Mucosa of stomach (tissue), 1 donor: Measurements from ENCODE around the gene RASGRF1.
"Not testable (repeated sequence)": the region's sequence is repeated elsewhere in the genome, so short reads cannot be mapped to it uniquely, and the experiment has no call there.

Source experiments
- H3K27me3 ChIP-seq: one replicate; pipeline ENCODE4 v1.7.0; 2013; ENCODE audit warnings: mild to moderate bottlenecking, low read length; ENCODE audit not compliant: control insufficient read depth, insufficient read depth
- H3K36me3 ChIP-seq: one replicate; pipeline ENCODE4 v1.7.0; 2013; ENCODE audit warnings: low read length; ENCODE audit not compliant: control insufficient read depth, insufficient read depth
- H3K4me1 ChIP-seq: one replicate; pipeline ENCODE4 v1.7.0; 2013; ENCODE audit warnings: mild to moderate bottlenecking, low read length; ENCODE audit not compliant: control insufficient read depth, insufficient read depth
- H3K4me3 ChIP-seq: one replicate; pipeline ENCODE4 v1.7.0; 2013; ENCODE audit warnings: low read length
- H3K9ac ChIP-seq: one replicate; pipeline ENCODE4 v1.7.0; 2013; ENCODE audit warnings: mild to moderate bottlenecking, low read length, moderate library complexity
- H3K9me3 ChIP-seq: one replicate; pipeline ENCODE4 v1.7.0; 2013; ENCODE audit warnings: mild to moderate bottlenecking, low read length, moderate library complexity; ENCODE audit not compliant: control insufficient read depth
- donor health status: Pancreatic carcinoma.

Gene RASGRF1

GRCh38 chr15:79028411-79028964, 62.1 kb downstream of the RASGRF1 start:
- Histone ChIP-seq H3K27me3 (no peaks in the 10 kb centered on the region), H3K9ac (no peak overlapping the region), H3K36me3 (no peaks in the 10 kb centered on the region), H3K9me3 (no peaks in the 10 kb centered on the region), H3K4me1 (no peaks in the 10 kb centered on the region), H3K4me3 (no peak overlapping the region)

- Histone ChIP-seq H3K4me1 (no peaks in the 10 kb centered on the region), H3K4me3 (no peak overlapping the region), H3K9me3 (no peaks in the 10 kb centered on the region), H3K36me3 (no peaks in the 10 kb centered on the region), H3K9ac (no peak overlapping the region), H3K27me3 (no peaks in the 10 kb centered on the region)
Measured at GRCh38 chr15:79027532-79028410, 62.8 kb downstream of the RASGRF1 start.

- no peaks in the 10 kb centered on the region for H3K36me3 ChIP-seq
- H3K9me3 ChIP-seq: no peaks in the 10 kb centered on the region
- no peak overlapping the region for H3K4me3 ChIP-seq
- no peak overlapping the region for H3K9ac ChIP-seq
- H3K27me3 ChIP-seq: no peaks in the 10 kb centered on the region
- H3K4me1 ChIP-seq: no peaks in the 10 kb centered on the region
Measured at GRCh38 chr15:79025802-79026201, 64.8 kb downstream of the RASGRF1 start.

GRCh38 chr15:79025201-79025600, 65.4 kb downstream of the RASGRF1 start:
- Histone ChIP-seq H3K4me3 (no peak overlapping the region), H3K36me3 (no peaks in the 10 kb centered on the region), H3K4me1 (no peaks in the 10 kb centered on the region), H3K9me3 (no peaks in the 10 kb centered on the region), H3K9ac (no peak overlapping the region), H3K27me3 (no peaks in the 10 kb centered on the region)

GRCh38 chr15:79024493-79024892, 66.1 kb downstream of the RASGRF1 start:
- H3K9ac ChIP-seq, H3K4me3 ChIP-seq, H3K27me3 ChIP-seq, H3K4me1 ChIP-seq, H3K36me3 ChIP-seq, H3K9me3 ChIP-seq: not testable (repeated sequence)

GRCh38 chr15:79023918-79024317, 66.7 kb downstream of the RASGRF1 start:
- H3K4me1 ChIP-seq: no peaks in the 10 kb centered on the region
- no peak overlapping the region for H3K9ac ChIP-seq
- H3K36me3 ChIP-seq: no peaks in the 10 kb centered on the region

GRCh38 chr15:79023546-79023890, 67.1 kb downstream of the RASGRF1 start:
- Histone ChIP-seq H3K9me3 (no peaks in the 10 kb centered on the region), H3K9ac (no peak overlapping the region), H3K4me1 (no peaks in the 10 kb centered on the region)

More at GRCh38 chr15:79023918-79024317, 66.7 kb downstream of the RASGRF1 start:
- no peaks in the 10 kb centered on the region for H3K27me3 ChIP-seq
- no peaks in the 10 kb centered on the region for H3K9me3 ChIP-seq
- H3K4me3 ChIP-seq: no peak overlapping the region

GRCh38 chr15:79018960-79019359, 71.6 kb downstream of the RASGRF1 start:
- Histone ChIP-seq H3K9ac (no peak overlapping the region), H3K36me3 (no peaks in the 10 kb centered on the region), H3K4me1 (no peaks in the 10 kb centered on the region), H3K4me3 (no peak overlapping the region), H3K9me3 (no peaks in the 10 kb centered on the region), H3K27me3 (no peaks in the 10 kb centered on the region)

More at GRCh38 chr15:79023546-79023890, 67.1 kb downstream of the RASGRF1 start:
- Histone ChIP-seq H3K4me3 (no peak overlapping the region), H3K27me3 (no peaks in the 10 kb centered on the region), H3K36me3 (no peaks in the 10 kb centered on the region)

GRCh38 chr15:79017953-79018352, 72.6 kb downstream of the RASGRF1 start:
- Histone ChIP-seq H3K36me3 (no peaks in the 10 kb centered on the region), H3K27me3 (no peaks in the 10 kb centered on the region), H3K4me1 (no peaks in the 10 kb centered on the region), H3K9ac (no peak overlapping the region), H3K4me3 (no peak overlapping the region), H3K9me3 (no peaks in the 10 kb centered on the region)

GRCh38 chr15:79016527-79017170, 73.9 kb downstream of the RASGRF1 start:
- H3K9me3 ChIP-seq: no peaks in the 10 kb centered on the region
- H3K4me3 ChIP-seq: no peak overlapping the region
- no peak overlapping the region for H3K9ac ChIP-seq
- no peaks in the 10 kb centered on the region for H3K4me1 ChIP-seq
- no peaks in the 10 kb centered on the region for H3K27me3 ChIP-seq
- no peaks in the 10 kb centered on the region for H3K36me3 ChIP-seq

- no peaks in the 10 kb centered on the region for H3K4me1 ChIP-seq
- no peak overlapping the region for H3K4me3 ChIP-seq
- H3K36me3 ChIP-seq: no peaks in the 10 kb centered on the region
- no peaks in the 10 kb centered on the region for H3K27me3 ChIP-seq
- H3K9me3 ChIP-seq: no peaks in the 10 kb centered on the region
- H3K9ac ChIP-seq: no peak overlapping the region
Measured at GRCh38 chr15:79015416-79015815, 75.2 kb downstream of the RASGRF1 start.

GRCh38 chr15:79010278-79010677, 80.3 kb downstream of the RASGRF1 start:
- no peaks in the 10 kb centered on the region for H3K9me3 ChIP-seq
- no peak overlapping the region for H3K4me3 ChIP-seq
- H3K9ac ChIP-seq: no peak overlapping the region
- H3K4me1 ChIP-seq: no peaks in the 10 kb centered on the region
- H3K36me3 ChIP-seq: no peaks in the 10 kb centered on the region
- no peaks in the 10 kb centered on the region for H3K27me3 ChIP-seq
